HL-60 (cell line): Measurements from ENCODE around the gene TEX52.

Source experiments
- DNase-seq, 2 experiments: peaks; one replicate each; pipeline ENCODE4 v3.0.0-alpha.2; 2010 to 2020; ENCODE audit warnings: low read depth in 1 of 2, low spot score in 1 of 2
- H3K27ac ChIP-seq: fragments of 250-450 bp; sonication (Bioruptor Pico); replicated peaks from 2 replicates; pipeline ENCODE4 v1.5.1; 2020; ENCODE audit warnings: mild to moderate bottlenecking, moderate library complexity
- H3K27me3 ChIP-seq: fragments of 250-450 bp; sonication (Bioruptor Pico); 2 replicates; pipeline ENCODE4 v1.5.1; 2021; ENCODE audit warnings: mild to moderate bottlenecking, moderate library complexity; ENCODE audit not compliant: insufficient read depth, poor library complexity, severe bottlenecking
- H3K4me3 ChIP-seq: replicated peaks from 2 replicates; pipeline ENCODE4 v1.5.1; 2011; ENCODE audit warnings: mild to moderate bottlenecking, control low read depth, low read length; ENCODE audit not compliant: insufficient read depth
- GABPA ChIP-seq: IDR thresholded peaks from 2 replicates; pipeline ENCODE4 v1.6.1; 2012; ENCODE audit warnings: low read depth
- POLR2AphosphoS5 ChIP-seq: IDR thresholded peaks from 2 replicates; pipeline ENCODE4 v1.6.1; 2012; ENCODE audit warnings: low read depth
- SPI1 ChIP-seq: IDR thresholded peaks from 2 replicates; pipeline ENCODE4 v1.6.1; 2012; ENCODE audit warnings: low read depth, mild to moderate bottlenecking, borderline replicate concordance
- long read RNA-seq: library from polyadenylated mRNA; unstranded; transcript quantifications from one replicate; pipeline ENCODE4 v2.0.0, GENCODE V29; 2020
- TF ChIP-seq, protein P1 (sequence below): IDR thresholded peaks from 2 replicates; pipeline ENCODE4 v1.6.1; 2012; ENCODE audit warnings: low read depth; ENCODE audit not compliant: insufficient replicate concordance
- TF ChIP-seq, protein P2 (sequence below): IDR thresholded peaks from one replicate; pipeline ENCODE4 v1.5.1; 2011; ENCODE audit warnings: low read length, control low read depth, inconsistent platforms; ENCODE audit not compliant: insufficient read depth

Gene TEX52
- long read RNA-seq, result 0 reads

DNA sequence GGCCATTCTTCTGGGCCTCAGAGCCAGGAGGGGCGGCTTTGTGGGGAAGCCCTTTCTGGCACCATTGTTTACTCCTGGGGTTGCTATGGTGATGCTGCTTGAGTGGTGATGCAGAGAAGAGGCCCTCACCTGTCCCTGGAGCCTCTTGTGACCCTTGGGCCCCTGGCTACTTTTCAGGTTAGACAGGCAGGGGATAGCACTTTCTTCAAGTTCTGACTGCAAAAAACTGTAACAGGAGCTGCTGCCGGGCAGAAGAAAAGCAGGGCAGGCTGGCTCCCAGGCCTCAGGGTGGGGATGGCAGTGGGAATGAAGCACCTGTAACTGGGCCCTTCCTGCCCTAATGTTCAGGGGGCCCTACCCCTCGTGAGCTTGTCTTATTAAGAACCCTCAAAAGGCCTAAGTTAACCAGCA, at the start of gene TEX52:
TEX52 (minus strand) TSS at position 19 of the 411 bp plus-strand sequence; CDS start at position 6, 13 bp downstream.
- DNase-seq, result no peak
- TF ChIP-seq, protein P1, sequence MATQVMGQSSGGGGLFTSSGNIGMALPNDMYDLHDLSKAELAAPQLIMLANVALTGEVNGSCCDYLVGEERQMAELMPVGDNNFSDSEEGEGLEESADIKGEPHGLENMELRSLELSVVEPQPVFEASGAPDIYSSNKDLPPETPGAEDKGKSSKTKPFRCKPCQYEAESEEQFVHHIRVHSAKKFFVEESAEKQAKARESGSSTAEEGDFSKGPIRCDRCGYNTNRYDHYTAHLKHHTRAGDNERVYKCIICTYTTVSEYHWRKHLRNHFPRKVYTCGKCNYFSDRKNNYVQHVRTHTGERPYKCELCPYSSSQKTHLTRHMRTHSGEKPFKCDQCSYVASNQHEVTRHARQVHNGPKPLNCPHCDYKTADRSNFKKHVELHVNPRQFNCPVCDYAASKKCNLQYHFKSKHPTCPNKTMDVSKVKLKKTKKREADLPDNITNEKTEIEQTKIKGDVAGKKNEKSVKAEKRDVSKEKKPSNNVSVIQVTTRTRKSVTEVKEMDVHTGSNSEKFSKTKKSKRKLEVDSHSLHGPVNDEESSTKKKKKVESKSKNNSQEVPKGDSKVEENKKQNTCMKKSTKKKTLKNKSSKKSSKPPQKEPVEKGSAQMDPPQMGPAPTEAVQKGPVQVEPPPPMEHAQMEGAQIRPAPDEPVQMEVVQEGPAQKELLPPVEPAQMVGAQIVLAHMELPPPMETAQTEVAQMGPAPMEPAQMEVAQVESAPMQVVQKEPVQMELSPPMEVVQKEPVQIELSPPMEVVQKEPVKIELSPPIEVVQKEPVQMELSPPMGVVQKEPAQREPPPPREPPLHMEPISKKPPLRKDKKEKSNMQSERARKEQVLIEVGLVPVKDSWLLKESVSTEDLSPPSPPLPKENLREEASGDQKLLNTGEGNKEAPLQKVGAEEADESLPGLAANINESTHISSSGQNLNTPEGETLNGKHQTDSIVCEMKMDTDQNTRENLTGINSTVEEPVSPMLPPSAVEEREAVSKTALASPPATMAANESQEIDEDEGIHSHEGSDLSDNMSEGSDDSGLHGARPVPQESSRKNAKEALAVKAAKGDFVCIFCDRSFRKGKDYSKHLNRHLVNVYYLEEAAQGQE, result no peak
- no peak for TF ChIP-seq POLR2AphosphoS5
- TF ChIP-seq GABPA, result no peak
- TF ChIP-seq, protein P2, sequence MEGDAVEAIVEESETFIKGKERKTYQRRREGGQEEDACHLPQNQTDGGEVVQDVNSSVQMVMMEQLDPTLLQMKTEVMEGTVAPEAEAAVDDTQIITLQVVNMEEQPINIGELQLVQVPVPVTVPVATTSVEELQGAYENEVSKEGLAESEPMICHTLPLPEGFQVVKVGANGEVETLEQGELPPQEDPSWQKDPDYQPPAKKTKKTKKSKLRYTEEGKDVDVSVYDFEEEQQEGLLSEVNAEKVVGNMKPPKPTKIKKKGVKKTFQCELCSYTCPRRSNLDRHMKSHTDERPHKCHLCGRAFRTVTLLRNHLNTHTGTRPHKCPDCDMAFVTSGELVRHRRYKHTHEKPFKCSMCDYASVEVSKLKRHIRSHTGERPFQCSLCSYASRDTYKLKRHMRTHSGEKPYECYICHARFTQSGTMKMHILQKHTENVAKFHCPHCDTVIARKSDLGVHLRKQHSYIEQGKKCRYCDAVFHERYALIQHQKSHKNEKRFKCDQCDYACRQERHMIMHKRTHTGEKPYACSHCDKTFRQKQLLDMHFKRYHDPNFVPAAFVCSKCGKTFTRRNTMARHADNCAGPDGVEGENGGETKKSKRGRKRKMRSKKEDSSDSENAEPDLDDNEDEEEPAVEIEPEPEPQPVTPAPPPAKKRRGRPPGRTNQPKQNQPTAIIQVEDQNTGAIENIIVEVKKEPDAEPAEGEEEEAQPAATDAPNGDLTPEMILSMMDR, result no peak
- no peak for TF ChIP-seq SPI1

DNA sequence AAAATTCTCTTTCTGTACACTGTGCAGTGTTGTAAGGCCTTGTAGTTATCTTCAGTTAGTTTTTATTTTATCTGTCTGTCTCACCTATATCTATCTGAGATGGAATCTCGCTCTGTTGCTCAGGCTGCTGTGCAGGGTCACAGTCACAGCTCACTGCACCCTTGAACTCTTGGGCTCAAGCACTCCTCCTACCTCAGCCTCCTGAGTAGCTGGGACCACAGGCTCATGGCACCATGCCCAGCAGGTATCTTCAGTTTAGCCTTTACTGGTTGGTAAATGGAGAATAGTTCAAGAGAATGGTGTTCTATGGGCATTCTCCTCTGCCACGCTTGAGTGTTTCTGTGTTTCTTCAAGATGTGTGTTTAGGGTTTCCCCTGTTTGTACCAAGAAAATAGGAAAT, 47.4 kb upstream of the TEX52 start:
- Histone ChIP-seq H3K4me3 (no peak overlapping the region), H3K27me3 (no peaks in the 10 kb centered on the region), H3K27ac (no peak overlapping the region)
- TF ChIP-seq, protein P2, result no peak
- TF ChIP-seq GABPA, result no peak
- TF ChIP-seq POLR2AphosphoS5, result no peak
- no peak for TF ChIP-seq SPI1
- TF ChIP-seq, protein P1, result no peak
- DNase-seq, result no peak

More for the DNA sequence above, at the start of gene TEX52:
- Histone ChIP-seq H3K4me3 (no peak within 1 kb of the TSS), H3K27ac (no peak within 1 kb of the TSS), H3K27me3 (no peaks in the 10 kb centered on the region)

DNA sequence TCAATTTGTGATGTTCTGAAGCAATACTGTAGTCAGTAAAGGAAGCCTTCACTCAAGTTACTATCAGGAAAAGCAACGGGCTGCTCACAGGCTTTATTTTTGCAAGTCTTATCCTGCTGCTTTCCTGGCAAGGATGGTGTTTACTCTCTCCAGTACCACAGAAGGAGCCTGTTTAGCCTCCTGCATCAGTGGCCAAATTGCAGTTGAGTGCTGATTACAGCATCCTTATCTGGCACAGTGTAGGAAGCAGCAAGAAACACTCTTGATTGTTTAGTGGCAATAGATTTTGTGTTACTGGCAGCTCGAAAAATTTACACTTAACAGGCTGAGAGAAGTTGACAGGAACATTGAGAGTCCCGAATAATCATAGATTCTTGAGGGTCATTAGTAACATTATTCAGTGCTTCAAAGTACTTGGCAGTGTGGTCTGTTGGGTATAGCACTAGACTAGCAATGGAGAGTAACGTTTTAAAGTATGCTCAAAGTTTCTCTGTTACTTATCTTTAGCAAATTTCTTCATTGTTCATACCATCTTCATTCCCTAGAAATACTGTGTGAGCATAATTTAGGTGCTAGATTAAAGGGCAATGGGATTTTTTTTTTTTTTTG, 45.5 kb upstream of the TEX52 start:
- Histone ChIP-seq H3K27ac (no peak overlapping the region), H3K27me3 (no peaks in the 10 kb centered on the region), H3K4me3 (no peak overlapping the region)
- no peak for TF ChIP-seq GABPA
- TF ChIP-seq, protein P1, result no peak
- no peak for TF ChIP-seq POLR2AphosphoS5
- TF ChIP-seq, protein P2, result no peak
- TF ChIP-seq SPI1, result no peak
- no peak for DNase-seq
